HEK293 (cell line): ENCODE data around the gene SLC22A14.

Experiments
- CTCF ChIA-PET: fragments of 350-600 bp; formaldehyde crosslinking; extraction: SDS; loops from one replicate; lab custom pipeline; 2021; ENCODE audit warnings: antibody characterized with exemption; lab: Yijun Ruan, JAX
- POLR2A ChIA-PET: fragments of 300-600 bp; formaldehyde crosslinking; extraction: SDS; loops from one replicate; lab custom pipeline; 2020; ENCODE audit warnings: antibody characterized with exemption, inconsistent platforms; lab: Yijun Ruan, JAX
- H3K27ac ChIP-seq: fragments of 200-500 bp; sonication (Bioruptor generic); 2 replicates; pipeline ENCODE4 v1.5.1; 2014; ENCODE audit warnings: low read depth, low read length, control low read depth, inconsistent platforms; ENCODE audit errors: extremely low read depth
- H3K36me3 ChIP-seq, 2 experiments: fragments of 200-500 bp in 1 of 2; sonication (Bioruptor generic) in 1 of 2; 1 replicate in 1 of 2; 2 replicates in 1 of 2; pipeline ENCODE4 v1.5.1; 2014 to 2017; ENCODE audit warnings: inconsistent platforms in 2 of 2, low read length in 2 of 2; ENCODE audit not compliant: control insufficient read depth in 2 of 2, insufficient read depth in 1 of 2
- H3K4me1 ChIP-seq: fragments of 200-500 bp; sonication (Bioruptor generic); 2 replicates; pipeline ENCODE4 v1.5.1; 2014; ENCODE audit warnings: mild to moderate bottlenecking, low read length, inconsistent platforms; ENCODE audit not compliant: control insufficient read depth, insufficient read depth
- H3K4me3 ChIP-seq: 2 replicates; pipeline ENCODE4 v1.5.1; 2011; ENCODE audit warnings: low read depth, mild to moderate bottlenecking, control low read depth, low read length, moderate library complexity
- H3K9me3 ChIP-seq: fragments of 200-500 bp; sonication (Bioruptor generic); 2 replicates; pipeline ENCODE4 v1.5.1; 2014; ENCODE audit warnings: low read depth, low read length, inconsistent platforms; ENCODE audit not compliant: control insufficient read depth, insufficient read depth
- GFI1B ChIP-seq: fragments of 450-650 bp; formaldehyde crosslinking; IDR thresholded peaks from 2 replicates; pipeline ENCODE4 v1.5.1; 2016; ENCODE audit warnings: missing biosample characterization, missing genetic modification characterization
- MYNN ChIP-seq: fragments of 450-650 bp; formaldehyde crosslinking; IDR thresholded peaks from 2 replicates; pipeline ENCODE4 v1.5.1; 2016; ENCODE audit warnings: missing biosample characterization, missing genetic modification characterization, borderline replicate concordance
- SETDB1 ChIP-seq: IDR thresholded peaks from one replicate; pipeline ENCODE4 v1.6.1; 2017; ENCODE audit warnings: mild to moderate bottlenecking, low read length, moderate library complexity, mixed read lengths; ENCODE audit not compliant: insufficient read length
- TRIM28 ChIP-seq: IDR thresholded peaks from 2 replicates; pipeline ENCODE4 v1.6.1; 2011; ENCODE audit warnings: low read length, control low read depth, borderline replicate concordance
- YY2 ChIP-seq: fragments of 450-650 bp; formaldehyde crosslinking; IDR thresholded peaks from 2 replicates; pipeline ENCODE4 v1.5.1; 2016; ENCODE audit warnings: missing biosample characterization, missing genetic modification characterization
- ZBTB7A ChIP-seq: fragments of 450-650 bp; formaldehyde crosslinking; IDR thresholded peaks from 2 replicates; pipeline ENCODE4 v1.5.1; 2016; ENCODE audit warnings: low read depth, missing biosample characterization, missing genetic modification characterization
- ZFP3 ChIP-seq: fragments of 450-650 bp; formaldehyde crosslinking; IDR thresholded peaks from 2 replicates; pipeline ENCODE4 v1.5.1; 2016; ENCODE audit warnings: low read depth, missing biosample characterization, missing genetic modification characterization
- ZFP69B ChIP-seq: fragments of 450-650 bp; formaldehyde crosslinking; IDR thresholded peaks from 2 replicates; pipeline ENCODE4 v1.5.1; 2016; ENCODE audit warnings: missing biosample characterization, missing genetic modification characterization
- ZNF140 ChIP-seq: fragments of 450-650 bp; formaldehyde crosslinking; IDR thresholded peaks from 2 replicates; pipeline ENCODE4 v1.5.1; 2016; ENCODE audit warnings: missing biosample characterization, missing genetic modification characterization
- ZNF146 ChIP-seq: fragments of 450-650 bp; formaldehyde crosslinking; IDR thresholded peaks from 2 replicates; pipeline ENCODE4 v1.5.1; 2016; ENCODE audit warnings: missing biosample characterization, missing genetic modification characterization
- ZNF155 ChIP-seq: fragments of 450-650 bp; formaldehyde crosslinking; IDR thresholded peaks from 2 replicates; pipeline ENCODE4 v1.5.1; 2016; ENCODE audit warnings: missing biosample characterization, missing genetic modification characterization
- ZNF214 ChIP-seq: fragments of 450-650 bp; formaldehyde crosslinking; IDR thresholded peaks from 2 replicates; pipeline ENCODE4 v1.5.1; 2017; ENCODE audit warnings: missing biosample characterization, mild to moderate bottlenecking, missing genetic modification characterization, borderline replicate concordance
- ZNF23 ChIP-seq: fragments of 450-650 bp; formaldehyde crosslinking; IDR thresholded peaks from 2 replicates; pipeline ENCODE4 v1.5.1; 2016; ENCODE audit warnings: missing biosample characterization, missing genetic modification characterization, borderline replicate concordance
- ZNF239 ChIP-seq: fragments of 450-650 bp; formaldehyde crosslinking; IDR thresholded peaks from 2 replicates; pipeline ENCODE4 v1.5.1; 2016; ENCODE audit warnings: missing biosample characterization, missing genetic modification characterization
- ZNF423 ChIP-seq: fragments of 450-650 bp; formaldehyde crosslinking; IDR thresholded peaks from 2 replicates; pipeline ENCODE4 v1.5.1; 2016; ENCODE audit warnings: missing biosample characterization, missing genetic modification characterization
- ZNF654 ChIP-seq: fragments of 450-650 bp; formaldehyde crosslinking; IDR thresholded peaks from 2 replicates; pipeline ENCODE4 v1.5.1; 2016; ENCODE audit warnings: low read depth, missing biosample characterization, missing genetic modification characterization
- ZNF670 ChIP-seq: fragments of 450-650 bp; formaldehyde crosslinking; IDR thresholded peaks from 2 replicates; pipeline ENCODE4 v1.5.1; 2016; ENCODE audit warnings: missing biosample characterization, missing genetic modification characterization, low read depth
- ZXDB ChIP-seq: fragments of 450-650 bp; formaldehyde crosslinking; IDR thresholded peaks from 2 replicates; pipeline ENCODE4 v1.5.1; 2016; ENCODE audit warnings: missing biosample characterization, missing genetic modification characterization
- TF ChIP-seq, protein P1 (sequence below): fragments of 450-650 bp; formaldehyde crosslinking; IDR thresholded peaks from 2 replicates; pipeline ENCODE4 v1.5.1; 2016; ENCODE audit warnings: missing biosample characterization, missing genetic modification characterization
- TF ChIP-seq, protein P2 (sequence below): fragments of 450-650 bp; formaldehyde crosslinking; IDR thresholded peaks from 2 replicates; pipeline ENCODE4 v1.5.1; 2016; ENCODE audit warnings: missing biosample characterization, missing genetic modification characterization
- TF ChIP-seq, protein P3 (sequence below): fragments of 450-650 bp; formaldehyde crosslinking; IDR thresholded peaks from 2 replicates; pipeline ENCODE4 v1.5.1; 2016; ENCODE audit warnings: missing biosample characterization, missing genetic modification characterization
- TF ChIP-seq, protein P4 (sequence below): fragments of 450-650 bp; formaldehyde crosslinking; IDR thresholded peaks from 2 replicates; pipeline ENCODE4 v1.5.1; 2016; ENCODE audit warnings: missing biosample characterization, missing genetic modification characterization
- TF ChIP-seq, protein P5 (sequence below): fragments of 450-650 bp; formaldehyde crosslinking; IDR thresholded peaks from 2 replicates; pipeline ENCODE4 v1.5.1; 2017; ENCODE audit warnings: missing biosample characterization, missing genetic modification characterization

SLC22A14 gene

DNA sequence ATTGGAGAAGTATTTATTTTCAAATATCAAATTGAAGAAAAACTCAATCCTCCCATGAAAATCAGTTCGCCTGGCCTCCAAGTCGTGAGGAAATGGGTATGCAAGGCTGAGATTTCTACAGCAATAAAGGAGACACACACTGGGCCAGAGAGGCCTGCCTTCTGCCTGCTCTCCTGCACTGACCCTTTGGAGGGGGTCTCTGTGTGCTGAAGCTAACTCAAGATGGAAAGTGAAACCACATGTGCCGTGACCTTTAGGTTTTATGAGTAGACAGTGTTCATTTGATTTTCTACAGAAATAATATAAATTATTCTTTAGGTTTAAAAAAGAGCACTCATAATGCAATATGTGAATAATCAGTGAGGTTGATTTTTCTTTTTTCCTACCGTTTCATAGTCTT, 28.4 kb upstream of the SLC22A14 start:
- Histone ChIP-seq H3K27ac (no peak overlapping the region), H3K9me3 (no peaks in the 10 kb centered on the region), H3K36me3 (peaks cover 0 to 70% of the 10 kb centered on the region in 2 experiments; a peak in 2 of 3 replicates), H3K4me1 (no peaks in the 10 kb centered on the region), H3K4me3 (no peak overlapping the region)
- TF ChIP-seq ZBTB7A (no peak), ZNF239 (tag by site-specific recombination) (no peak), TRIM28 (no peak), ZNF23 (no peak), YY2 (tag by site-specific recombination) (no peak), SETDB1 (no peak)
- TF ChIP-seq, protein P1, sequence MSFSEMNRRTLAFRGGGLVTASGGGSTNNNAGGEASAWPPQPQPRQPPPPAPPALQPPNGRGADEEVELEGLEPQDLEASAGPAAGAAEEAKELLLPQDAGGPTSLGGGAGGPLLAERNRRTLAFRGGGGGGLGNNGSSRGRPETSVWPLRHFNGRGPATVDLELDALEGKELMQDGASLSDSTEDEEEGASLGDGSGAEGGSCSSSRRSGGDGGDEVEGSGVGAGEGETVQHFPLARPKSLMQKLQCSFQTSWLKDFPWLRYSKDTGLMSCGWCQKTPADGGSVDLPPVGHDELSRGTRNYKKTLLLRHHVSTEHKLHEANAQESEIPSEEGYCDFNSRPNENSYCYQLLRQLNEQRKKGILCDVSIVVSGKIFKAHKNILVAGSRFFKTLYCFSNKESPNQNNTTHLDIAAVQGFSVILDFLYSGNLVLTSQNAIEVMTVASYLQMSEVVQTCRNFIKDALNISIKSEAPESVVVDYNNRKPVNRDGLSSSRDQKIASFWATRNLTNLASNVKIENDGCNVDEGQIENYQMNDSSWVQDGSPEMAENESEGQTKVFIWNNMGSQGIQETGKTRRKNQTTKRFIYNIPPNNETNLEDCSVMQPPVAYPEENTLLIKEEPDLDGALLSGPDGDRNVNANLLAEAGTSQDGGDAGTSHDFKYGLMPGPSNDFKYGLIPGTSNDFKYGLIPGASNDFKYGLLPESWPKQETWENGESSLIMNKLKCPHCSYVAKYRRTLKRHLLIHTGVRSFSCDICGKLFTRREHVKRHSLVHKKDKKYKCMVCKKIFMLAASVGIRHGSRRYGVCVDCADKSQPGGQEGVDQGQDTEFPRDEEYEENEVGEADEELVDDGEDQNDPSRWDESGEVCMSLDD (tag by site-specific recombination), result no peak
- ChIA-PET CTCF (no interaction called here), POLR2A (no interaction called here)

DNA sequence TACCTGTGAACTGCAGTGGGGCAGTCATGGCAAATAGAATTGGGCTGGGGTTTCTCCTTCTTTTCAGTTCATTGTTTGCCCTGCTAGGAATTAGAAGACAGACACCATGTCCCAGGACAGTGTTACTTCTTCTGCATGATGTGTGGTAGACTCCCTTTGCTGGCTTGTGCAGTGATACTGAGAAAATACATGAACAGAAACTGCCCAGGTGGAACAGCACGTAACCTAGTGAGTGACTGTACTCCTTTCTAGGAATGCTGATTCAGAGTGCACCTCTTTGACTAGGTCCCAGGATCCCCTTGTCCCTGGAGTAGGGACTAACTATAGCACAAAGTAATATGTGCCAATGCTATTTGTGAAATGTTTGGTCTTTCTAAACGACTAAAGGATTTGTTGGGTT, 27.2 kb upstream of the SLC22A14 start:
- TF ChIP-seq ZFP3 (tag by site-specific recombination) (no peak), GFI1B (no peak), ZNF140 (tag by site-specific recombination) (no peak), ZFP69B (tag by site-specific recombination) (no peak), ZNF155 (no peak), ZNF654 (tag by site-specific recombination) (no peak)
- TF ChIP-seq, protein P2, sequence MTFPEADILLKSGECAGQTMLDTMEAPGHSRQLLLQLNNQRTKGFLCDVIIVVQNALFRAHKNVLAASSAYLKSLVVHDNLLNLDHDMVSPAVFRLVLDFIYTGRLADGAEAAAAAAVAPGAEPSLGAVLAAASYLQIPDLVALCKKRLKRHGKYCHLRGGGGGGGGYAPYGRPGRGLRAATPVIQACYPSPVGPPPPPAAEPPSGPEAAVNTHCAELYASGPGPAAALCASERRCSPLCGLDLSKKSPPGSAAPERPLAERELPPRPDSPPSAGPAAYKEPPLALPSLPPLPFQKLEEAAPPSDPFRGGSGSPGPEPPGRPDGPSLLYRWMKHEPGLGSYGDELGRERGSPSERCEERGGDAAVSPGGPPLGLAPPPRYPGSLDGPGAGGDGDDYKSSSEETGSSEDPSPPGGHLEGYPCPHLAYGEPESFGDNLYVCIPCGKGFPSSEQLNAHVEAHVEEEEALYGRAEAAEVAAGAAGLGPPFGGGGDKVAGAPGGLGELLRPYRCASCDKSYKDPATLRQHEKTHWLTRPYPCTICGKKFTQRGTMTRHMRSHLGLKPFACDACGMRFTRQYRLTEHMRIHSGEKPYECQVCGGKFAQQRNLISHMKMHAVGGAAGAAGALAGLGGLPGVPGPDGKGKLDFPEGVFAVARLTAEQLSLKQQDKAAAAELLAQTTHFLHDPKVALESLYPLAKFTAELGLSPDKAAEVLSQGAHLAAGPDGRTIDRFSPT (tag by site-specific recombination), result no peak
- TF ChIP-seq, protein P3, sequence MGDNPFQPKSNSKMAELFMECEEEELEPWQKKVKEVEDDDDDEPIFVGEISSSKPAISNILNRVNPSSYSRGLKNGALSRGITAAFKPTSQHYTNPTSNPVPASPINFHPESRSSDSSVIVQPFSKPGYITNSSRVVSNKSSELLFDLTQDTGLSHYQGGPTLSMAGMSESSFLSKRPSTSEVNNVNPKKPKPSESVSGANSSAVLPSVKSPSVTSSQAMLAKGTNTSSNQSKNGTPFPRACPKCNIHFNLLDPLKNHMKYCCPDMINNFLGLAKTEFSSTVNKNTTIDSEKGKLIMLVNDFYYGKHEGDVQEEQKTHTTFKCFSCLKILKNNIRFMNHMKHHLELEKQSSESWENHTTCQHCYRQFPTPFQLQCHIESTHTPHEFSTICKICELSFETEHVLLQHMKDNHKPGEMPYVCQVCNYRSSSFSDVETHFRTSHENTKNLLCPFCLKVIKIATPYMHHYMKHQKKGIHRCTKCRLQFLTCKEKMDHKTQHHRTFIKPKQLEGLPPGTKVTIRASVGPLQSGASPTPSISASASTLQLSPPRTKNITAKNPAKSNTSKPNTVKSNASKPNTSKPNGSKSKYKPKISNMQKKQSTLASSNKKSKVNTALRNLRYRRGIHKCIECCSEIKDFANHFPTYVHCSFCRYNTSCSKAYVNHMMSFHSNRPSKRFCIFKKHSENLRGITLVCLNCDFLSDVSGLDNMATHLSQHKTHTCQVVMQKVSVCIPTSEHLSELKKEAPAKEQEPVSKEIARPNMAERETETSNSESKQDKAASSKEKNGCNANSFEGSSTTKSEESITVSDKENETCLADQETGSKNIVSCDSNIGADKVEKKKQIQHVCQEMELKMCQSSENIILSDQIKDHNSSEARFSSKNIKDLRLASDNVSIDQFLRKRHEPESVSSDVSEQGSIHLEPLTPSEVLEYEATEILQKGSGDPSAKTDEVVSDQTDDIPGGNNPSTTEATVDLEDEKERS, result no peak
- peaks cover 0 to 59% of the 10 kb centered on the region in 2 experiments; a peak in 2 of 3 replicates for H3K36me3 ChIP-seq
- CTCF ChIA-PET, result no interaction called here

DNA sequence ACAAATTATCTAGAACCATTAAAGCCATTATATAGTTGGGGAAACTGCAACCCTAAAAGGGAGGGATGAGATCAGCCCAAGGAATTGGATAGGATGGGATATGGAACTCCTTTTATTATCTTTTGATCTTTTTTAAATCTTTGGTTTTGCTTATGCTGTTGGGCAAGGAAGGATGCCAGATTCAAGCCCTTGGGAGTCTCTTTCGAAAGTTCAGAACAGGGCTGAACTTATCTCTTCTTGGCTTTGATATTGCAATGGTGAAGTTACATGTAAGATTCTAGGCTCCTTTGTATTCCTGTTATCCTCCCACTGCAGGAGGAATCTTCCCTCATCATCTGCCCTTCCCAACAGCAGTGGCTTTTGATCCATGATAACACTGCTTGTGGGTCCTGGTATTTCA, 26.5 kb upstream of the SLC22A14 start:
- peaks cover 0 to 53% of the 10 kb centered on the region in 2 experiments; a peak in 2 of 3 replicates for H3K36me3 ChIP-seq
- H3K4me3 ChIP-seq, result no peak overlapping the region
- CTCF ChIA-PET, result interaction anchor here (0.5 kb wide), 1 partner anchor 40 kb away, joined by 6 read pairs; no protein-coding TSS in a partner anchor
- no peak overlapping the region for H3K27ac ChIP-seq
- no peaks in the 10 kb centered on the region for H3K9me3 ChIP-seq
- POLR2A ChIA-PET, result no interaction called here
- H3K4me1 ChIP-seq, result no peaks in the 10 kb centered on the region
- TF ChIP-seq ZNF146 (tag by site-specific recombination), result no peak
- TF ChIP-seq, protein P4, sequence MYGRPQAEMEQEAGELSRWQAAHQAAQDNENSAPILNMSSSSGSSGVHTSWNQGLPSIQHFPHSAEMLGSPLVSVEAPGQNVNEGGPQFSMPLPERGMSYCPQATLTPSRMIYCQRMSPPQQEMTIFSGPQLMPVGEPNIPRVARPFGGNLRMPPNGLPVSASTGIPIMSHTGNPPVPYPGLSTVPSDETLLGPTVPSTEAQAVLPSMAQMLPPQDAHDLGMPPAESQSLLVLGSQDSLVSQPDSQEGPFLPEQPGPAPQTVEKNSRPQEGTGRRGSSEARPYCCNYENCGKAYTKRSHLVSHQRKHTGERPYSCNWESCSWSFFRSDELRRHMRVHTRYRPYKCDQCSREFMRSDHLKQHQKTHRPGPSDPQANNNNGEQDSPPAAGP (tag by site-specific recombination), result no peak
- TF ChIP-seq ZFP3 (tag by site-specific recombination), result no peak
- no peak for TF ChIP-seq ZXDB
- TF ChIP-seq ZNF423 (tag by site-specific recombination), result no peak
- TF ChIP-seq ZNF670 (tag by site-specific recombination), result no peak
- TF ChIP-seq ZNF214 (tag by site-specific recombination), result no peak
- TF ChIP-seq, protein P5, sequence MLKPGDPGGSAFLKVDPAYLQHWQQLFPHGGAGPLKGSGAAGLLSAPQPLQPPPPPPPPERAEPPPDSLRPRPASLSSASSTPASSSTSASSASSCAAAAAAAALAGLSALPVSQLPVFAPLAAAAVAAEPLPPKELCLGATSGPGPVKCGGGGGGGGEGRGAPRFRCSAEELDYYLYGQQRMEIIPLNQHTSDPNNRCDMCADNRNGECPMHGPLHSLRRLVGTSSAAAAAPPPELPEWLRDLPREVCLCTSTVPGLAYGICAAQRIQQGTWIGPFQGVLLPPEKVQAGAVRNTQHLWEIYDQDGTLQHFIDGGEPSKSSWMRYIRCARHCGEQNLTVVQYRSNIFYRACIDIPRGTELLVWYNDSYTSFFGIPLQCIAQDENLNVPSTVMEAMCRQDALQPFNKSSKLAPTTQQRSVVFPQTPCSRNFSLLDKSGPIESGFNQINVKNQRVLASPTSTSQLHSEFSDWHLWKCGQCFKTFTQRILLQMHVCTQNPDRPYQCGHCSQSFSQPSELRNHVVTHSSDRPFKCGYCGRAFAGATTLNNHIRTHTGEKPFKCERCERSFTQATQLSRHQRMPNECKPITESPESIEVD (tag by site-specific recombination), result no peak
- no peak for TF ChIP-seq MYNN

More for the DNA sequence above, 27.2 kb upstream of the SLC22A14 start:
- Histone ChIP-seq H3K4me3 (no peak overlapping the region), H3K27ac (no peak overlapping the region), H3K4me1 (no peaks in the 10 kb centered on the region), H3K9me3 (no peaks in the 10 kb centered on the region)
- POLR2A ChIA-PET, result no interaction called here
